Upper lobe of left lung (tissue), 6 donors: Measurements from ENCODE around the gene ANO2. TPM values are rescaled to one million over a fixed set of nuclear protein-coding genes. Genes with fewer than 3 reads are reported as not detected.

Experiments used
- ATAC-seq, 2 donors: fragments of 200-7000 bp; cut with Tn5 transposase; one replicate each; pipeline ENCODE4 v1.9.1; 2022; ENCODE audit warnings: mild to moderate bottlenecking in 2 of 2, moderate library complexity in 2 of 2; ENCODE audit not compliant: low FRiP score in 2 of 2
- DNase-seq, 2 donors: peaks; one replicate each; pipeline ENCODE4 v3.0.0-alpha.2; 2019 to 2020
- H3K27ac ChIP-seq, 4 donors: fragments of 200-600 bp; sonication (generic); one replicate each; pipeline ENCODE4 v1.5.1; 2016 to 2019
- H3K27me3 ChIP-seq, 4 donors: fragments of 200-600 bp; sonication (generic); one replicate each; pipeline ENCODE4 v1.5.1; 2017 to 2019
- H3K36me3 ChIP-seq, 4 donors: fragments of 200-600 bp; sonication (generic); one replicate each; pipeline ENCODE4 v1.5.1; 2016 to 2019
- H3K4me1 ChIP-seq, 4 donors: fragments of 200-600 bp; sonication (generic); one replicate each; pipeline ENCODE4 v1.5.1; 2018 to 2019
- H3K4me3 ChIP-seq, 4 donors: fragments of 200-600 bp; sonication (generic); one replicate each; pipeline ENCODE4 v1.5.1; 2017 to 2019; ENCODE audit warnings: mild to moderate bottlenecking in 2 of 4, moderate library complexity in 1 of 4
- H3K9me3 ChIP-seq, 4 donors: fragments of 200-600 bp; sonication (generic); one replicate each; pipeline ENCODE4 v1.5.1; 2018 to 2019
- EP300 ChIP-seq, 4 donors: sonication (generic); formaldehyde crosslinking; IDR thresholded peaks; one replicate each; pipeline ENCODE4 v1.5.1; 2017; ENCODE audit warnings: antibody characterized with exemption in 4 of 4, control low read depth in 2 of 4
- POLR2A ChIP-seq, 4 donors: fragments of 450-650 bp; IDR thresholded peaks; one replicate each; pipeline ENCODE4 v1.5.1; 2016 to 2017; ENCODE audit warnings: antibody characterized with exemption in 4 of 4, mild to moderate bottlenecking in 2 of 4
- POLR2AphosphoS5 ChIP-seq, 2 donors: sonication (generic); formaldehyde crosslinking; IDR thresholded peaks; one replicate each; pipeline ENCODE4 v1.5.1; 2017; ENCODE audit warnings: antibody characterized with exemption in 2 of 2
- WGBS, 2 donors: methylation state at CpG; one replicate each; pipeline ENCODE4 v1.1.5; 2017 to 2018; 5-methylcytosine and 5-hydroxymethylcytosine counted together
- total RNA-seq, 6 donors: library from RNA; depleted of rRNA in 4 of 6; stranded (reverse); fragments of >200 nt in 4 of 6; gene quantifications; one replicate each; pipeline versions ENCODE4 v1.1.0 to v1.2.1, GENCODE V29; 2016 to 2021
- TF ChIP-seq, protein P1 (sequence below), 6 experiments: fragments of 450-650 bp in 4 of 6; fragments of 200-600 bp in 2 of 6; sonication (generic) in 2 of 6; IDR thresholded peaks; one replicate each; pipeline ENCODE4 v1.5.1; 2016 to 2019; ENCODE audit warnings: antibody characterized with exemption in 6 of 6
- donor health status: DM: no; HTN: no; CAD: no; lungs with moderate emphysema.
- donor health status: DM: no; HTN: yes; CAD: no; lungs with severe emphysema.

ANO2 gene
- total RNA-seq, 6 donors from 2014 or later, result 4.4 to 78.6 (median 17.5) TPM

DNA sequence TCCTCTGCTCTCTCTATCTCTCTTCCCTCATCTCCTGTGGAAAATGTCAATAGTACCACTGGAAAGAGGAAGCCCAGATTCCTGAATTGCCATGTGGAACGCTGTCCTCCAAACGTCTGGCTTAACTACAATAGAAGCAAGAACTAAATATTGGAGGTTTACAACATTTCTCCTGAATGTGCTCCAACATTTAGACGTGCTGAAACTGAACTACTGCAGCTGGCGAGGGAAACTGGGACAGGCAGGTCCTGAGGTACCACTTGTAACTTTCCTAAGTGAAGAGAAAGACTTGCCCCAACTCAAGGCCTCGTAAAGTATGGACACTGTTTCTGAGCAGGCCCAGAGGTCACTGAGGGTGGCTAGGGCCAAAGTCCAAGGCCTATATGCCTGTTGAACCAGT, 325.4 kb downstream of the ANO2 start:
- 51 to 62% methylated on average over 5 of the region's 5 CpGs for WGBS, 2 donors
- H3K9me3 ChIP-seq, result no peaks in the 10 kb centered on the region
- TF ChIP-seq EP300 (IDR thresholded peaks at IDR 0.05), result no peak
- no peak for TF ChIP-seq POLR2AphosphoS5 (IDR thresholded peaks at IDR 0.05)
- TF ChIP-seq, protein P1, sequence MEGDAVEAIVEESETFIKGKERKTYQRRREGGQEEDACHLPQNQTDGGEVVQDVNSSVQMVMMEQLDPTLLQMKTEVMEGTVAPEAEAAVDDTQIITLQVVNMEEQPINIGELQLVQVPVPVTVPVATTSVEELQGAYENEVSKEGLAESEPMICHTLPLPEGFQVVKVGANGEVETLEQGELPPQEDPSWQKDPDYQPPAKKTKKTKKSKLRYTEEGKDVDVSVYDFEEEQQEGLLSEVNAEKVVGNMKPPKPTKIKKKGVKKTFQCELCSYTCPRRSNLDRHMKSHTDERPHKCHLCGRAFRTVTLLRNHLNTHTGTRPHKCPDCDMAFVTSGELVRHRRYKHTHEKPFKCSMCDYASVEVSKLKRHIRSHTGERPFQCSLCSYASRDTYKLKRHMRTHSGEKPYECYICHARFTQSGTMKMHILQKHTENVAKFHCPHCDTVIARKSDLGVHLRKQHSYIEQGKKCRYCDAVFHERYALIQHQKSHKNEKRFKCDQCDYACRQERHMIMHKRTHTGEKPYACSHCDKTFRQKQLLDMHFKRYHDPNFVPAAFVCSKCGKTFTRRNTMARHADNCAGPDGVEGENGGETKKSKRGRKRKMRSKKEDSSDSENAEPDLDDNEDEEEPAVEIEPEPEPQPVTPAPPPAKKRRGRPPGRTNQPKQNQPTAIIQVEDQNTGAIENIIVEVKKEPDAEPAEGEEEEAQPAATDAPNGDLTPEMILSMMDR (IDR thresholded peaks at IDR 0.05), result no peak
- TF ChIP-seq POLR2A (IDR thresholded peaks at IDR 0.05), result no peak
- no peak overlapping the region for H3K4me3 ChIP-seq
- H3K27me3 ChIP-seq, result no peaks in the 10 kb centered on the region
- no peak for ATAC-seq
- H3K4me1 ChIP-seq, result peaks cover 0 to under 1% (median 0%) of the 10 kb centered on the region in 4 donors
- DNase-seq, result no peak
- no peak overlapping the region for H3K27ac ChIP-seq
- no peaks in the 10 kb centered on the region for H3K36me3 ChIP-seq

DNA sequence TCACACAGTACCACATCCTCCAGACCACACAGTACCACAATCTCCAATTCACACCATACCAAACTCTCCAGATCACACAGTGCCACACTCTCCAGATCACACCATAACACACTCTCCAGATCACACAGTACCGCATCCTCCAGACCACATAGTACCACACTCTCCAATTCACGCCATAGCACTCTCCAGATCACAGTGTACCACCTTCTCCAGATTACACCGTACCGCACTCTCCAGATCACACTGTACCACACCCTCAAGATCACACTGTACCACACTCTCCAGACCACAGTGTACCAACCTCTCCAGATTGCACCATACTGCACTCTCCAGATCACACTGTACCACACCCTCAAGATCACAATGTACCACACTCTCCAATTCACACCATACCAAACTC, 328.2 kb downstream of the ANO2 start:
- ATAC-seq, result no peak

DNA sequence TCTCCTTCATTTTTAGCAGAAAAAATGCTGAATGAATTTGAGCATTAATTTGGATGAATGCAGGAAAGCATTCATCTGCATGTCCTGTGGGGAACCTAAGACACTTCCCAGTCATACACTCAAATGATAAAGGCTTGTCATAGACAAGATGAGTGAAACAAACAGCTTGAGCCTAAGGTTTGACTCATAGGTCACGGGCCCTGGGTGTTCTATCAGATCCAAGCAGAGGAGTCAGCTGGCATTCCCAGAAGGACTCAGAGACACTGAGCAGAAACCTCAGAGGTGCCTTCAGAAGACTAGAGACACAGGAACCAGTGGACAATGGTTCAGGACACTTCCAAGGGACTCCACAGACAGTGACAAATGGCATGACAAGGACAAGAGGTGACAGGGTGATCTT, 329.3 kb downstream of the ANO2 start:
- no peak overlapping the region for H3K27ac ChIP-seq
- no peaks in the 10 kb centered on the region for H3K4me1 ChIP-seq
- TF ChIP-seq EP300 (IDR thresholded peaks at IDR 0.05), result no peak
- TF ChIP-seq POLR2A (IDR thresholded peaks at IDR 0.05), result no peak
- TF ChIP-seq, protein P1 (IDR thresholded peaks at IDR 0.05), result no peak
- no peak for TF ChIP-seq POLR2AphosphoS5 (IDR thresholded peaks at IDR 0.05)
- H3K9me3 ChIP-seq, result no peaks in the 10 kb centered on the region
- no peak overlapping the region for H3K4me3 ChIP-seq
- H3K36me3 ChIP-seq, result no peaks in the 10 kb centered on the region
- ATAC-seq (no peak), DNase-seq (no peak)
- H3K27me3 ChIP-seq, result no peaks in the 10 kb centered on the region
- 91 to 95% methylated on average over 1 of the region's 1 CpG for whole genome bisulfite sequencing, 2 donors

More for the DNA sequence above, 328.2 kb downstream of the ANO2 start:
- Histone ChIP-seq H3K4me1 (no peaks in the 10 kb centered on the region), H3K36me3 (no peaks in the 10 kb centered on the region), H3K27me3 (no peaks in the 10 kb centered on the region), H3K27ac (no peak overlapping the region), H3K9me3 (no peaks in the 10 kb centered on the region), H3K4me3 (no peak overlapping the region)
- TF ChIP-seq EP300 (IDR thresholded peaks at IDR 0.05), result no peak
- TF ChIP-seq POLR2AphosphoS5 (IDR thresholded peaks at IDR 0.05), result no peak
- no peak for TF ChIP-seq POLR2A (IDR thresholded peaks at IDR 0.05)
- TF ChIP-seq, protein P1 (IDR thresholded peaks at IDR 0.05), result no peak
- 92 to 94% methylated on average over 4 of the region's 4 CpGs for WGBS, 2 donors
- DNase-seq, result no peak

DNA sequence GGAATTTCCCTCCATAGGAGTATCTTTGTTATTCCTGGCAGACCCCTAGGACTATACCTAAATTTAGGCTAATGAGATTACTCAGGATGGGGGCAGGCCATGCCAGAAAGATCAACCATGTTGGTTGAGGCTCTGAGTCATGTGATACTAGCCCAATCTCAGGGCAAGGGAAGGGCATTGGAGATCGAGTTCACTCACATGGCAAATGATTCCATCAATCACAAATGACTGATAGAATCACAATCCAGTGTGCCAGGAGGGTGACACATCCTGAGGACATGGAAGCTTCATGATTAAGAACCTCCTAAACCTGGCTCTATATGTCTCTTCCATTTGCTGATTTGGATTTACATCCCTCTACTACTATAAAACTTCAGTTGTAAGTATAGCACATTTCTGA, 330.8 kb downstream of the ANO2 start:
- Histone ChIP-seq H3K4me1 (no peaks in the 10 kb centered on the region), H3K9me3 (no peaks in the 10 kb centered on the region), H3K36me3 (no peaks in the 10 kb centered on the region), H3K27me3 (no peaks in the 10 kb centered on the region), H3K4me3 (no peak overlapping the region), H3K27ac (no peak overlapping the region)
- 44 to 69% methylated on average over 1 of the region's 1 CpG for WGBS, 2 donors
- TF ChIP-seq POLR2AphosphoS5 (IDR thresholded peaks at IDR 0.05) (no peak), POLR2A (IDR thresholded peaks at IDR 0.05) (no peak), EP300 (IDR thresholded peaks at IDR 0.05) (no peak)
- TF ChIP-seq, protein P1 (IDR thresholded peaks at IDR 0.05), result no peak
- no peak for ATAC-seq
- DNase-seq, result no peak
